ENCODE results near the gene CYB5D1. TPM values are rescaled to one million over a fixed set of nuclear protein-coding genes. Genes with fewer than 3 reads are reported as not detected.
"Not testable (repeated sequence)": the region's sequence is repeated elsewhere in the genome, so short reads cannot be mapped to it uniquely, and the experiment has no call there.

The CYB5D1 gene
- 10 to 100 TPM; 18.7 to 22.7 (median 19.6) TPM for polyA plus RNA-seq (ENCODE audit: insufficient read depth in 1 of 5, insufficient read length in 5 of 5, low replicate concordance in 1 of 5)
- long read RNA-seq, donor 1, partial matches to known transcripts, result 0 of 2 reads
- long read RNA-seq, donor 1, other reads (novel, unspliced or antisense), result 0 of 2 reads
- long read RNA-seq, donor 2, partial matches to known transcripts, result 5 of 6 reads
- long read RNA-seq, donor 2, other reads (novel, unspliced or antisense), result 0 of 6 reads
- long read RNA-seq, donor 3, partial matches to known transcripts, result 0 of 1 reads
- long read RNA-seq, donor 3, other reads (novel, unspliced or antisense), result 0 of 1 reads
- long read RNA-seq, donor 4, partial matches to known transcripts, result 0 of 2 reads
- long read RNA-seq, donor 4, other reads (novel, unspliced or antisense), result 0 of 2 reads
- long read RNA-seq, donor 5, partial matches to known transcripts, result 0 of 7 reads
- long read RNA-seq, donor 5, other reads (novel, unspliced or antisense), result 0 of 7 reads
- long read RNA-seq, donor 6, partial matches to known transcripts, result 0 of 2 reads
- long read RNA-seq, donor 6, other reads (novel, unspliced or antisense), result 0 of 2 reads
- long read RNA-seq, donor 7, partial matches to known transcripts, result 0 of 1 reads
- long read RNA-seq, donor 7, other reads (novel, unspliced or antisense), result 0 of 1 reads
- long read RNA-seq, donor 8, partial matches to known transcripts, result 0 of 1 reads
- long read RNA-seq, donor 8, other reads (novel, unspliced or antisense), result 0 of 1 reads

- DNase-seq, result peak in 1 of 2 donors; percentile 93
These were observed at the start of gene CYB5D1 for GRCh38 chr17:7857713-7858521. CYB5D1 (plus strand) TSS chr17:7858003; CDS start chr17:7858135, 132 bp downstream.

- DNase-seq, result no peak
These were observed 48.6 kb upstream of the CYB5D1 start for GRCh38 chr17:7809086-7809790.

GRCh38 chr17:7809791-7810343 lies 47.9 kb upstream of the CYB5D1 start:
- not testable (repeated sequence) for DNase-seq

- DNase-seq, result no peak
These were observed 46.6 kb upstream of the CYB5D1 start for GRCh38 chr17:7811251-7811650.

- no peak for DNase-seq
These were observed 42.8 kb upstream of the CYB5D1 start for GRCh38 chr17:7814969-7815368.

- DNase-seq, result no peak
These were observed 40.7 kb upstream of the CYB5D1 start for GRCh38 chr17:7816926-7817642.

GRCh38 chr17:7817643-7817964 lies 40.2 kb upstream of the CYB5D1 start:
- DNase-seq, result no peak

- DNase-seq, result no peak
These were observed 39.8 kb upstream of the CYB5D1 start for GRCh38 chr17:7818026-7818425.

GRCh38 chr17:7818746-7819645 lies 38.8 kb upstream of the CYB5D1 start:
- no peak for DNase-seq

- DNase-seq, result no peak
These were observed 37.6 kb upstream of the CYB5D1 start for GRCh38 chr17:7820231-7820630.

- no peak for DNase-seq
These were observed 35.7 kb upstream of the CYB5D1 start for GRCh38 chr17:7822126-7822525.

- no peak for DNase-seq
These were observed 34.2 kb upstream of the CYB5D1 start for GRCh38 chr17:7823581-7824001.

GRCh38 chr17:7824021-7824924 lies 33.5 kb upstream of the CYB5D1 start:
- DNase-seq, result no peak

GRCh38 chr17:7825206-7825990 lies 32.4 kb upstream of the CYB5D1 start:
- no peak for DNase-seq

GRCh38 chr17:7830616-7831015 lies 27.2 kb upstream of the CYB5D1 start:
- DNase-seq, result no peak

GRCh38 chr17:7831233-7831632 lies 26.6 kb upstream of the CYB5D1 start:
- no peak for DNase-seq

GRCh38 chr17:7832431-7832830 lies 25.4 kb upstream of the CYB5D1 start:
- no peak for DNase-seq

Measured in right lung (tissue), 10 donors.